NT2/D1 (cell line): ENCODE data around the gene GSTO2.

Source experiments
- DNase-seq: peaks from one replicate; pipeline ENCODE4 v3.0.0-alpha.2; 2011; ENCODE audit warnings: low read depth, low spot score
- H3K27me3 ChIP-seq: 2 replicates; pipeline ENCODE4 v1.6.0; 2011; ENCODE audit warnings: mild to moderate bottlenecking; ENCODE audit not compliant: insufficient read length, insufficient read depth
- H3K36me3 ChIP-seq: 2 replicates; pipeline ENCODE4 v1.6.1; 2011; ENCODE audit warnings: mild to moderate bottlenecking, low read length, mixed read lengths; ENCODE audit not compliant: insufficient read depth, insufficient read length
- H3K4me1 ChIP-seq: 2 replicates; pipeline ENCODE4 v1.5.1; 2011; ENCODE audit not compliant: insufficient read depth, insufficient read length
- H3K4me3 ChIP-seq: 2 replicates; pipeline ENCODE4 v1.5.1; 2011; ENCODE audit warnings: low read depth; ENCODE audit not compliant: insufficient read length
- H3K9ac ChIP-seq: 2 replicates; pipeline ENCODE4 v1.6.0; 2011; ENCODE audit warnings: low read depth; ENCODE audit not compliant: insufficient read length
- H3K9me3 ChIP-seq: 2 replicates; pipeline ENCODE4 v1.5.1; 2011; ENCODE audit warnings: mild to moderate bottlenecking, low read length; ENCODE audit not compliant: insufficient read depth
- SUZ12 ChIP-seq: IDR thresholded peaks from 2 replicates; pipeline ENCODE4 v1.6.1; 2011; ENCODE audit not compliant: insufficient read length, insufficient read depth; ENCODE audit errors: extremely low read depth
- YY1 ChIP-seq: IDR thresholded peaks from 2 replicates; pipeline ENCODE4 v1.6.1; 2011; ENCODE audit not compliant: insufficient read length, insufficient read depth
- ZNF274 ChIP-seq: IDR thresholded peaks from 2 replicates; pipeline ENCODE4 v1.6.1; 2011; ENCODE audit warnings: mild to moderate bottlenecking, low read depth, low read length

GSTO2 gene

GRCh38 chr10:104304927-104305326 lies 35.9 kb downstream of the GSTO2 start:
- Histone ChIP-seq H3K4me1 (no peaks in the 10 kb centered on the region), H3K9me3 (peaks cover 27% of the 10 kb centered on the region; the same call in 1 of the 2 replicates), H3K36me3 (no peaks in the 10 kb centered on the region), H3K27me3 (no peaks in the 10 kb centered on the region), H3K4me3 (no peak overlapping the region), H3K9ac (no peak overlapping the region)
- no peak for DNase-seq
- TF ChIP-seq ZNF274 (no peak), SUZ12 (no peak), YY1 (no peak)

GRCh38 chr10:104306897-104307296 lies 37.9 kb downstream of the GSTO2 start:
- H3K36me3 ChIP-seq = peaks cover 14% of the 10 kb centered on the region
- no peaks in the 10 kb centered on the region for H3K4me1 ChIP-seq
- H3K9me3 ChIP-seq = peaks cover 27% of the 10 kb centered on the region; the same call in 1 of the 2 replicates
- TF ChIP-seq SUZ12 = no peak
- TF ChIP-seq ZNF274 = no peak
- TF ChIP-seq YY1 = no peak
- no peaks in the 10 kb centered on the region for H3K27me3 ChIP-seq
- no peak for DNase-seq
- no peak overlapping the region for H3K9ac ChIP-seq
- no peak overlapping the region for H3K4me3 ChIP-seq

DNA sequence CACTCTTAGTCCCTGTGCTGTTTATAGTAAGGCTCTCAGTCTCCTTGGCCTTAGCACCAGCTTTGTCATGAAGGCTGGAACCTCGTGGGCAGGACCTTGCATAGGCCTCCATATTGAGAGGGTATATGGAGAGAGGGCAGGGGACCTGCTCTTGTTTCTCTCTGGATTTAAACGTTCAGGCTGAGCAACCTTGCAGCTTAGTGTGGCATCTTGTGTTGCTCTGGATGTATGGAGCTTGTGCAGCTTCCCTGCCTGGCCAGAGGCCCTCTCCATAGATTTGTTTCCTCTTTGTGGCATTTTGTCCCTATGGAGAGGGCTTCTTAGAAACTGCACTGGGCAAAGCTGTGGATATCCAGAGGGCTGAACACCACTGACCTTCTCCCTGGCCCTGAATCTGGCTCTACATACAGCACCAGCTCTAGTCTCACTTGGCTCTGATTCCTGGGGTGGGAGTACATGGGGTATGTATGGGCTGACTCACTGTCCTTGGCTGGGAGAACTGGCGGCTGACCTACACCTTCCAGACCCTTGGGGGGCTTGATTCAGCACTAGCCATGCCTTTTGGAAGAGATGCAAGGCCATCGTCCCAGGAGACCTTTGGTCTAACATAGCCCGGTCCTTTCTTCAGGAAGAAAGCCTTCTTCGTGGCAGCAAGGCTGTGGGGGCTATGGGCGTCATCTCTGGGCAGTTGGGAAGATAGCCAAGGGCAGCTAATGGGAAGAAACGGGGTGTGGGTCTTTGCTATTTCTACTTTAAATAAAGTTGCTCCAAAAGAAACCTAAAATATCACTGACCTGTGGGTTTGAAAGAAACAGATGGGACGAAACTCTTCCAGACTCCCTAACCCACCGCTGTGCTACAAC lies 38.8 kb downstream of the GSTO2 start:
- H3K27me3 ChIP-seq = no peaks in the 10 kb centered on the region
- H3K4me3 ChIP-seq = no peak overlapping the region
- H3K9ac ChIP-seq = no peak overlapping the region
- H3K4me1 ChIP-seq = no peaks in the 10 kb centered on the region
- peaks cover 23% of the 10 kb centered on the region; the same call in 1 of the 2 replicates for H3K9me3 ChIP-seq
- no peak for DNase-seq
- peaks cover 23% of the 10 kb centered on the region for H3K36me3 ChIP-seq
- TF ChIP-seq YY1 = no peak
- TF ChIP-seq SUZ12 = no peak
- no peak for TF ChIP-seq ZNF274

- peaks cover 16% of the 10 kb centered on the region; the same call in 1 of the 2 replicates for H3K9me3 ChIP-seq
- no peak overlapping the region for H3K4me3 ChIP-seq
- peaks cover 29% of the 10 kb centered on the region for H3K36me3 ChIP-seq
- DNase-seq = no peak
- TF ChIP-seq SUZ12 (no peak), YY1 (no peak), ZNF274 (no peak)
- no peaks in the 10 kb centered on the region for H3K4me1 ChIP-seq
- no peaks in the 10 kb centered on the region for H3K27me3 ChIP-seq
- no peak overlapping the region for H3K9ac ChIP-seq
Measured at GRCh38 chr10:104308439-104308903, 39.5 kb downstream of the GSTO2 start.

DNA sequence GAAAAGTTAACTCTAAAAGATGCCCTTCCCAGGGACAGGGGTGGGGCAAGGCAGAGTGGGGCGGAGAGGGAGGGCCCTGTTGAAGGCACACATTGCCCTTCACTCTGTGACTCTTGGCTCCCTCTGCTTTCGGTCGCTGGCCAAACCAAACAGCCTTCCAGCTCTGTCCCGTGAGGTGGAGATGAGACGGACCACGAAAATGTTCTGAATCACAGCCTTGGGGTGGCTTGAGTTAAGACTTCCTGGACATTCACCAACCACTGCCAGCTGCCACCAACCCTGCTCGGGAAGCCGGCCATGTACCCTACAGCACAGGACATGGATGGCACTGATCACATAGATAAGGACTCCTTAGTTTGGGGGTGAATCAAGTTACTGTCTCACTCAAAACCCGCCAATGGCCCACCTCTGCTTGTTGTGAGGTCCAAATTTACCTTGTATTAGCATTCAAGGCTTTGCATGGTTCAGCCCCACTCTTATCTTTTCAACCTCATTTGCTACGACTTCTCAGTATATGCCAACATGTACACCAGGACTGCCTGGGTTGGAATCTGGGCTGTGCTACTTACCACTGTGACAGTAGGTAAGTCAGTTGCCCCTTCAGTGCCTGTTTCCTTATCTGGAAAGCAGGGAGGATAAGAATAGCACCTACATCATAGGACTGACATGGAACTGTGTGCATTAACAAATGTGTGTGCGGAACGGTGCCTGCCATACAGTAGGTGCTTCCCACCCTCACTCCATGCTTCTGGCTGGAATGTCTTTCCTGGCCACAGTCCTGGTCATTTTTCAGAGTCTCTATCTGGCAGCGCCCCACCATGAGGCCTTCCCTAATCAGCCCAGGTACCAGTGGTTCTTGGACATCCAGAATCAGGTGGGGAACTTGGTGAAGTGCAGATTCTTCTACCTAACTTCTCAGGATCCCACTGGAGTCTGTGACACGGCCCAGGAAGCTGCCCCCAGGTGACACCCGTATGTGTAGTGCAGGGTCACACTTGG lies 41.3 kb downstream of the GSTO2 start:
- no peak for TF ChIP-seq SUZ12
- no peak for TF ChIP-seq ZNF274
- no peak for TF ChIP-seq YY1
- H3K36me3 ChIP-seq = peaks cover 47% of the 10 kb centered on the region
- H3K9ac ChIP-seq = no peak overlapping the region
- no peaks in the 10 kb centered on the region; the same call in 1 of the 2 replicates for H3K9me3 ChIP-seq
- no peak for DNase-seq
- no peaks in the 10 kb centered on the region for H3K27me3 ChIP-seq
- no peak overlapping the region for H3K4me3 ChIP-seq
- no peaks in the 10 kb centered on the region for H3K4me1 ChIP-seq

- H3K36me3 ChIP-seq = peaks cover 56% of the 10 kb centered on the region
Measured at GRCh38 chr10:104311184-104311720, 42.3 kb downstream of the GSTO2 start.

More at GRCh38 chr10:104311184-104311720, 42.3 kb downstream of the GSTO2 start:
- H3K9ac ChIP-seq = no peak overlapping the region
- TF ChIP-seq ZNF274 (no peak), SUZ12 (no peak), YY1 (no peak)
- no peaks in the 10 kb centered on the region for H3K9me3 ChIP-seq
- no peaks in the 10 kb centered on the region for H3K4me1 ChIP-seq
- H3K27me3 ChIP-seq = no peaks in the 10 kb centered on the region
- no peak overlapping the region for H3K4me3 ChIP-seq
- DNase-seq = no peak
